Adrenal gland (tissue), 12 donors: ENCODE results near the gene BRD2. TPM values are rescaled to one million over a fixed set of nuclear protein-coding genes. Genes with fewer than 3 reads are reported as not detected.

Experiments used
- DNase-seq, 7 donors: peaks; one replicate each; pipeline ENCODE4 v3.0.0-alpha.2; 2019 to 2020
- H3K27ac ChIP-seq, 5 donors: fragments of 200-600 bp; sonication (generic) in 4 of 5; 1 replicate in 3 of 5; 2 replicates in 2 of 5; pipeline versions ENCODE4 v1.5.1 to v1.8.0; 2016 to 2020; ENCODE audit warnings: mild to moderate bottlenecking in 1 of 5
- H3K27me3 ChIP-seq: fragments of 200-600 bp; 2 replicates; pipeline ENCODE4 v1.8.0; 2021
- H3K36me3 ChIP-seq, 2 donors: fragments of 200-600 bp; replicated peaks in 1 of 2; 1 replicate in 1 of 2; 2 replicates in 1 of 2; pipeline versions ENCODE4 v1.5.1 to v1.8.0; 2018 to 2022
- H3K4me1 ChIP-seq, 2 donors: fragments of 200-600 bp; replicated peaks in 1 of 2; 1 replicate in 1 of 2; 2 replicates in 1 of 2; pipeline versions ENCODE4 v1.5.1 to v1.8.0; 2018 to 2021
- H3K4me3 ChIP-seq, 4 donors: fragments of 200-600 bp; sonication (generic) in 3 of 4; one replicate each; pipeline ENCODE4 v1.5.1; 2016 to 2018
- H3K9me3 ChIP-seq, 3 donors: fragments of 200-600 bp; sonication (generic) in 1 of 3; replicated peaks in 1 of 3; 1 replicate in 2 of 3; 2 replicates in 1 of 3; pipeline versions ENCODE4 v1.5.1 to v1.8.0; 2016 to 2021
- POLR2A ChIP-seq, 2 donors: fragments of 450-650 bp; IDR thresholded peaks; one replicate each; pipeline ENCODE4 v1.6.1; 2017; ENCODE audit warnings: antibody characterized with exemption in 2 of 2, mild to moderate bottlenecking in 2 of 2, moderate library complexity in 1 of 2
- WGBS, 4 donors: extraction: QIAGEN DNeasy Blood & Tissue Kit in 2 of 4; methylation state at CpG; one replicate each; pipeline versions ENCODE4 v1.1.5 to v1.1.7; 2013 to 2017; 5-methylcytosine and 5-hydroxymethylcytosine counted together
- intact Hi-C, 2 donors: fragments of 100-400 bp; cut with DNase I; formaldehyde crosslinking; loops; one replicate each; pipeline versions ENCODE4 v1.14.1 to v1.15.0; 2022 to 2023
- polyA plus RNA-seq, 3 donors: library from polyadenylated mRNA; stranded (reverse); fragments of 200-250 nt in 2 of 3; fragments of 350-450 nt in 1 of 3; fragmentation: Illumina TruSeq in 1 of 3; extraction: RNeasy Lipid Tissue Mini Kit (QIAGEN cat#74804) in 1 of 3; gene quantifications; one replicate each; pipeline ENCODE4 v1.2.3, GENCODE V29; 2013 to 2014
- total RNA-seq, 9 donors: library from RNA; depleted of rRNA in 4 of 9; stranded (reverse); fragments of >200 nt in 4 of 9; fragments of 120-200 nt in 1 of 9; fragmentation: NEBNext Ultra II Directional in 1 of 9; extraction: Animal tissue kit (Norgen Biotek cat#: 25700) in 1 of 9; gene quantifications; one replicate each; pipeline versions ENCODE4 v1.1.0 to v1.2.4, GENCODE V29; 2013 to 2023
- TF ChIP-seq, protein P1 (sequence below), 6 experiments: fragments of 450-650 bp in 4 of 6; fragments of 200-600 bp in 2 of 6; sonication (generic) in 1 of 6; IDR thresholded peaks; 1 replicate in 5 of 6; 2 replicates in 1 of 6; pipeline versions ENCODE4 v1.5.1 to v1.8.0; 2016 to 2021; ENCODE audit warnings: antibody characterized with exemption in 6 of 6, mild to moderate bottlenecking in 2 of 6, moderate library complexity in 1 of 6
- donor health status: healthy with polysubstance abuse.
- donor health status: Bipolar disorder and iron deficiency.
- donor health status: DM: yes; HTN: yes; CAD: no.
- donor health status: DM: no; HTN: no; CAD: no.
- donor health status: DM: no; HTN: no; CAD: no.
- donor health status: DM: yes; HTN: yes; CAD: no.

The BRD2 gene
- total and polyA plus RNA-seq, 12 donors = 127 to 288 (median 152) TPM

- H3K9me3 ChIP-seq = no peaks in the 10 kb centered on the region
- H3K4me3 ChIP-seq = no peak overlapping the region
- intact Hi-C loops = no loop called here
- no peak for DNase-seq
- H3K36me3 ChIP-seq = no peaks in the 10 kb centered on the region
- no peak overlapping the region for H3K27ac ChIP-seq
- no peaks in the 10 kb centered on the region for H3K4me1 ChIP-seq
- 84 to 91% (median 90%) methylated on average over 9 of the region's 9 CpGs for WGBS, 4 donors
- no peaks in the 10 kb centered on the region for H3K27me3 ChIP-seq
- TF ChIP-seq POLR2A (IDR thresholded peaks at IDR 0.05) = no peak
- TF ChIP-seq, protein P1, sequence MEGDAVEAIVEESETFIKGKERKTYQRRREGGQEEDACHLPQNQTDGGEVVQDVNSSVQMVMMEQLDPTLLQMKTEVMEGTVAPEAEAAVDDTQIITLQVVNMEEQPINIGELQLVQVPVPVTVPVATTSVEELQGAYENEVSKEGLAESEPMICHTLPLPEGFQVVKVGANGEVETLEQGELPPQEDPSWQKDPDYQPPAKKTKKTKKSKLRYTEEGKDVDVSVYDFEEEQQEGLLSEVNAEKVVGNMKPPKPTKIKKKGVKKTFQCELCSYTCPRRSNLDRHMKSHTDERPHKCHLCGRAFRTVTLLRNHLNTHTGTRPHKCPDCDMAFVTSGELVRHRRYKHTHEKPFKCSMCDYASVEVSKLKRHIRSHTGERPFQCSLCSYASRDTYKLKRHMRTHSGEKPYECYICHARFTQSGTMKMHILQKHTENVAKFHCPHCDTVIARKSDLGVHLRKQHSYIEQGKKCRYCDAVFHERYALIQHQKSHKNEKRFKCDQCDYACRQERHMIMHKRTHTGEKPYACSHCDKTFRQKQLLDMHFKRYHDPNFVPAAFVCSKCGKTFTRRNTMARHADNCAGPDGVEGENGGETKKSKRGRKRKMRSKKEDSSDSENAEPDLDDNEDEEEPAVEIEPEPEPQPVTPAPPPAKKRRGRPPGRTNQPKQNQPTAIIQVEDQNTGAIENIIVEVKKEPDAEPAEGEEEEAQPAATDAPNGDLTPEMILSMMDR (IDR thresholded peaks at IDR 0.05) = no peak
Measured at GRCh38 chr6:32993363-32993973, 25.1 kb downstream of the BRD2 start.

DNA sequence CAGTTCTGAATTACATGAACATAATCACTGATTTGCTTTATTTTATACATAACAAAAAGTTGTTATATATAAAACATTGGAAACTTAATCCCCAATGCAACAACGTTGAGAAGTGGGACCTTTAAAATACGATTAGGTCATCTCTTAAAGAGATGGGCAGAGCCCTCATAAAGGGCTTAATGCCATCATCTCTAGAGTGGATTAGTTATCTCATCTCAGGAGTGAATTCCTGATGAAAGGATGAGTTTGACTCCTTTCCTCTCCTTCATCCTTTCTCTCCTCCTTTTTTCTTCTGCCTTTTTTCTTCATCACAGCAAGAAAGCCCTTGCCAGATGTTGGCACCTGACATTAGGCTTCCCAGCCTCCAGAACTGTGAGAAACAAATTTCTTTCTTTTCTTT is 27.1 kb downstream of the BRD2 start:
- H3K36me3 ChIP-seq = no peaks in the 10 kb centered on the region
- H3K9me3 ChIP-seq = no peaks in the 10 kb centered on the region
- no peaks in the 10 kb centered on the region for H3K4me1 ChIP-seq
- TF ChIP-seq, protein P1 (IDR thresholded peaks at IDR 0.05) = no peak
- intact Hi-C loops = no loop called here
- WGBS, 4 donors = 39 to 50% (median 46%) methylated on average over 2 of the region's 2 CpGs
- H3K27ac ChIP-seq = no peak overlapping the region
- DNase-seq = no peak
- H3K4me3 ChIP-seq = no peak overlapping the region
- no peaks in the 10 kb centered on the region for H3K27me3 ChIP-seq

DNA sequence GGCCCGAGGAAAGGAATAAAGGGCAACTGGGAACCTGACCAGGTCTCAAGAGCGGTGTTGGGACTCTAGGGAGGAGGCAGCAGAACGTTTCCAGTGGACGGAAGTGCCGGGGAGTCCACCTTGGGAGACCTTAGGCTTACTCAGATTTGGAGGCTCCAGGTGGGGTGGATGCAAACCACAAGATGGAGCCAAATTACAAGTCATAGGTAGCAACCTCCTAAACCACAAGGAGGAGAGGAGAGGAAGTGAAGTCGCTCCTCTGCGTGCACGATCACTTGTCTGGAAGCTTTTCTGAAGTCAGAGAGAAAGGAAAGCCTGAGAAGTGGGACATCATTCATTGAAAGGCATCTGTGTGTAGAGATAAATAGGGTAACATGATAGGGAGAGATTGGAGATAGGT is 31.7 kb downstream of the BRD2 start:
- no peak for DNase-seq
- Histone ChIP-seq H3K27ac (no peak overlapping the region), H3K36me3 (no peaks in the 10 kb centered on the region), H3K9me3 (no peaks in the 10 kb centered on the region), H3K4me1 (no peaks in the 10 kb centered on the region), H3K27me3 (no peaks in the 10 kb centered on the region), H3K4me3 (no peak overlapping the region)
- TF ChIP-seq, protein P1 (IDR thresholded peaks at IDR 0.05) = no peak
- no peak for TF ChIP-seq POLR2A (IDR thresholded peaks at IDR 0.05)
- 59 to 77% (median 67%) methylated on average over 8 of the region's 8 CpGs for WGBS, 4 donors
- intact Hi-C loops = no loop called here

- Histone ChIP-seq H3K27me3 (no peaks in the 10 kb centered on the region), H3K9me3 (no peaks in the 10 kb centered on the region), H3K4me3 (no peak overlapping the region), H3K4me1 (no peaks in the 10 kb centered on the region), H3K27ac (no peak overlapping the region), H3K36me3 (no peaks in the 10 kb centered on the region)
- intact Hi-C loops = no loop called here
- no peak for TF ChIP-seq POLR2A (IDR thresholded peaks at IDR 0.05)
- TF ChIP-seq, protein P1 (IDR thresholded peaks at IDR 0.05) = no peak
- whole genome bisulfite sequencing, 4 donors = 58 to 80% (median 72%) methylated on average over 4 of the region's 4 CpGs
- DNase-seq = no peak
Measured at GRCh38 chr6:33001685-33002084, 33.3 kb downstream of the BRD2 start.
